GM21723 (cell line): ENCODE measurements around the gene USP31.

Experiments used
- ATAC-seq: cut with Tn5 transposase; IDR thresholded peaks from one replicate; pipeline ENCODE4 v1.9.1; 2021; ENCODE audit warnings: mild to moderate bottlenecking, moderate library complexity; ENCODE audit not compliant: unreplicated experiment

The USP31 gene

GRCh38 chr16:23149267-23149992 lies at the start of gene USP31:
USP31 (minus strand) TSS chr16:23149452; CDS start chr16:23149270, 182 bp downstream.
- peak; percentile 95 for ATAC-seq

GRCh38 chr16:23196539-23196938 lies 47.3 kb upstream of the USP31 start:
- no peak for ATAC-seq

- ATAC-seq = no peak
Observed at GRCh38 chr16:23195366-23195978, 46.2 kb upstream of the USP31 start.

GRCh38 chr16:23194497-23195221 lies 45.4 kb upstream of the USP31 start:
- ATAC-seq = no peak

- ATAC-seq = no peak
Observed at GRCh38 chr16:23188911-23189310, 39.7 kb upstream of the USP31 start.

GRCh38 chr16:23187341-23187740 lies 38.1 kb upstream of the USP31 start:
- no peak for ATAC-seq

GRCh38 chr16:23186171-23186570 lies 36.9 kb upstream of the USP31 start:
- no peak for ATAC-seq

GRCh38 chr16:23185656-23186055 lies 36.4 kb upstream of the USP31 start:
- no peak for ATAC-seq

GRCh38 chr16:23183543-23183862 lies 34.3 kb upstream of the USP31 start:
- no peak for ATAC-seq

GRCh38 chr16:23182679-23183542 lies 33.7 kb upstream of the USP31 start, which contains the start of gene SCNN1G:
SCNN1G (plus strand) TSS chr16:23182745; CDS start chr16:23186272, 3,527 bp downstream.
- peak; percentile 27 for ATAC-seq

- peak; percentile 79 for ATAC-seq
Observed at GRCh38 chr16:23182206-23182678, 33.0 kb upstream of the USP31 start.

- no peak for ATAC-seq
Observed at GRCh38 chr16:23181506-23181905, 32.3 kb upstream of the USP31 start.

GRCh38 chr16:23175651-23176050 lies 26.4 kb upstream of the USP31 start:
- no peak for ATAC-seq

GRCh38 chr16:23174622-23175021 lies 25.4 kb upstream of the USP31 start:
- ATAC-seq = no peak

GRCh38 chr16:23172994-23173393 lies 23.7 kb upstream of the USP31 start:
- ATAC-seq = no peak

- ATAC-seq = no peak
Observed at GRCh38 chr16:23172583-23172982, 23.3 kb upstream of the USP31 start.

- ATAC-seq = no peak
Observed at GRCh38 chr16:23164736-23165135, 15.5 kb upstream of the USP31 start.

GRCh38 chr16:23163921-23164320 lies 14.7 kb upstream of the USP31 start:
- ATAC-seq = no peak

GRCh38 chr16:23160574-23160973 lies 11.3 kb upstream of the USP31 start:
- ATAC-seq = no peak

GRCh38 chr16:23160082-23160481 lies 10.8 kb upstream of the USP31 start:
- ATAC-seq = no peak

GRCh38 chr16:23158114-23158513 lies 8.9 kb upstream of the USP31 start:
- ATAC-seq = no peak
